ENCODE results near the gene SF1. TPM values are rescaled to one million over a fixed set of nuclear protein-coding genes. Genes with fewer than 3 reads are reported as not detected.

The SF1 gene
- total RNA-seq, 2 donors from 2014 or later: 316 to 397 TPM

DNA sequence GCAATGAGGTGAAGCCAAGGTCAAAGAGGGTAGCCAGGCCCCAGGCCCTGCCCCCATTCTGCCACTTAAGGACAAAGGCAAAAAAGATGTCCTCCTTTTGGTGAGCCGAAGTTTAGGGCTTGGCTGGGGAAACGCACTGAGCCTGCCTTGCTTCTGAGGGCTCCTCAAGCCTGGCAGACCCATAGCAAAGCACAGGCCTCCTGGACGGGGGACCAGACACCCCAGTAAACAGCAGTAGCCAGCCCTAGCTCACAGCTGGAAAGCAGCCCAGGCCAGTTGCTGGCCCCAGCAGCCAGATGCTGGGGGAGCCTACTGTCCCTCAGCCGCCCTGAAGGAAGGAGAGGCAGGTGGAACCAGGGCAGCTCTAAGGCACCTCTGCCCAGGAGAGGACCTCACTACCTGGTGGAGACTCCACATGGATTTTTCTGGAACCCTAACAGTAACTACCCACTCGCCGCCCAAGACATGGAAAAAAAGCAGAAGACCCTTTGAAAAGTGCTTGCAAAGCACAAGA is 14.8 kb downstream of the SF1 start:
- Mint-ChIP-seq H3K36me3 (ENCODE audit: low read depth) (peaks cover 71% of the 10 kb centered on the region), H3K27ac (peak overlapping the region; percentile 88), H3K4me3 (peak overlapping the region; percentile 61)

DNA sequence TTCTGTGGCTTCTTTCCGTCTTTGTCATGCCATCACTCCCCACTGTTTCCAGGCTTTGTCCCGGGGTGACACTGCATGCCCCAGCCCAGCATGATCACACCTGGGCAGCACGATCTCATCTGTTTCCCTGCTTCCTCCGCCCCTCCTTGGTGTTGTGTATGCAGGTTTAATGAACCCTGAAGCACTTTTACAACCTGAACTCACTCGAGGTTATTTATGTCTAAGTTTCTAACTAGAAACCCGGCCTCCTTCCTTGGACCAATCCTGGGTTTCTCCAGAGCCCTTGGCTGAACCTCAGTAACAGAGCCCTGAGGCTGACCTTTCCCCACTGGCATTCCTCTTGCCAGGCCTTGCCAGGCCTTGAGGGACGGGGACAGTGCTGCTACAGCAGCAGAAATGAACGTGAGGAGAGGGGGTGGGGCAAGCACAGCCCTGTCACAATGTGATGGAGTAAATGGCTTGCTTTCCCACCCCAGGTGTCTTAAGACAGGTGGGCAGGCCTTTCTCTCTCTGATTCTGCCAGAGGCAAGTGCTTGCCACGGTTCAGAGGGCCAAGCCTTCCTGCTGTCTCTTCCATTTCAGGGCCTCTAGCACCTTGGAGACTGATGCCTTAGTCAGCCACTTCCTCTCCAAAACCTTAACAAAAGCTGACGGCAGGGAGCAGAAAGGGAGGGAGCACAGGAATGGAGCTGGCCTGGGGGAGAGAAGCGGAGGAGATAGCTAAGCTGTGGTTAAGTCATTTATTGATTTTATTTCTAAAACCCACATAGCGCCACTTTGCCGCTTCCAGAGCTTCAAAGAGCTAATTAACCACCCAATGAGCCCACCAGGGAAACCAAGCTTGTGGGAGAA is 15.4 kb downstream of the SF1 start:
- ATAC-seq (replicated peaks): no peak
- H3K27me3 Mint-ChIP-seq: no peaks in the 10 kb centered on the region
- H3K4me3 Mint-ChIP-seq: peak overlapping the region; percentile 61
- H3K4me1 Mint-ChIP-seq: peaks cover 30% of the 10 kb centered on the region
- H3K36me3 Mint-ChIP-seq (ENCODE audit: low read depth): peaks cover 64% of the 10 kb centered on the region
- H3K27ac Mint-ChIP-seq: peak overlapping the region; percentile 37
- no peaks in the 10 kb centered on the region for H3K9me3 Mint-ChIP-seq

More for the DNA sequence above, 14.8 kb downstream of the SF1 start:
- no peaks in the 10 kb centered on the region for H3K9me3 Mint-ChIP-seq
- no peak for ATAC-seq (replicated peaks)
- H3K4me1 Mint-ChIP-seq: peaks cover 37% of the 10 kb centered on the region
- no peaks in the 10 kb centered on the region for H3K27me3 Mint-ChIP-seq

DNA sequence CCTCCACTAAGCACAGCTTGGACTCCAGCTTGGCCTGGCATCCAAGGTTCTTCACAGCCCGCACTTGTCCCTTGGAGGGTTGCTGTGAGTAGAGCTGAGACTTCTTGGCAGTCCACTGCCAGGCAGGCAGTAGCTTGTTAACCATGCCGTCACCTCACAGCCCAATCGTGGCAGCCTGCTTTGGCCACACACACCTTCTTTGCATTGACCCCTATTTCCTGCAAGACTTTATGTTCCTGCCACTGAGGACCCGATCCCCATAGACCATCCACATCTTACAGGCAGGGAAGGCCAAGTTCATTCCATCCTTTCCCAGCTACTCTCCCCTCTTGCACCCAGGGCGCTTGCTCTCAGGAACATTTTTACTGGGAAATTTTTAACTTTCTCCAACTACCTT is 16.1 kb downstream of the SF1 start:
- Mint-ChIP-seq H3K9me3 (no peaks in the 10 kb centered on the region), H3K27me3 (no peaks in the 10 kb centered on the region), H3K4me1 (peaks cover 27% of the 10 kb centered on the region), H3K27ac (peak overlapping the region; percentile 37), H3K4me3 (no peak overlapping the region), H3K36me3 (ENCODE audit: low read depth) (peaks cover 58% of the 10 kb centered on the region)
- no peak for ATAC-seq (replicated peaks)

DNA sequence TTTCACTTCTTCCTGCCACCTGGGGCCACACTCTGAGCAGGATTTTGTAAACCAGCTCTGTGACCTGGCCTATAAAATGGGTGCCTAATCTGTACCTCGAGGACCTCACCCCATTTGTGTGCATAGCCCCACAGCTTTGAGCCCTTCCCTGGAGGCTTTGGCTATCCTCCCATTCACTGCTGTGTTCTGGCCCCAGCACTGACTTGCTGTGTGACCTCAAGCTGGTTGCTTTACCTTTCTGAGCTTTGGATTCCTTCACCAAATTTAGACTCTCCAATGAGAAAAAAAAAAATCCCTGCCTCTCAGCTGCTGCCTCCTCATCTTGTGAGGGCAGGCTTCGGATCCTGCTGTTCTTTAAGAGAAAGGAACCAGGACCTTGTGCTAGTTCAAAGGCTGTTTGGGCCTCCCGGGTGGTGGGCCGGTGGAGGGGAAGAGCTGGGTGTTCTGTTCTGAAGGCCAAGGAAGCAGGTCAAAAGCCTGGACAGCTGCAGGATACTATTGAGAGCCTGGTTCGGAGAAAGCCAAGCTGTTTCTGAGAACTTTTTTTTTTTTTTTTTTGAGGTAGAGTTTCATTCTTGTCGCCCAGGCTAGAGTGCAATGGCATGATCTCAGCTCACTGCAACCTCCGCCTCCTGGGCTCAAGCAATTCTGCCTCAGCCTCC is 17.5 kb downstream of the SF1 start:
- Mint-ChIP-seq H3K4me3 (no peak overlapping the region), H3K27me3 (no peaks in the 10 kb centered on the region), H3K9me3 (no peaks in the 10 kb centered on the region), H3K36me3 (ENCODE audit: low read depth) (peaks cover 44% of the 10 kb centered on the region), H3K4me1 (peaks cover 23% of the 10 kb centered on the region), H3K27ac (peak overlapping the region; percentile 58)
- no peak for ATAC-seq (replicated peaks)

DNA sequence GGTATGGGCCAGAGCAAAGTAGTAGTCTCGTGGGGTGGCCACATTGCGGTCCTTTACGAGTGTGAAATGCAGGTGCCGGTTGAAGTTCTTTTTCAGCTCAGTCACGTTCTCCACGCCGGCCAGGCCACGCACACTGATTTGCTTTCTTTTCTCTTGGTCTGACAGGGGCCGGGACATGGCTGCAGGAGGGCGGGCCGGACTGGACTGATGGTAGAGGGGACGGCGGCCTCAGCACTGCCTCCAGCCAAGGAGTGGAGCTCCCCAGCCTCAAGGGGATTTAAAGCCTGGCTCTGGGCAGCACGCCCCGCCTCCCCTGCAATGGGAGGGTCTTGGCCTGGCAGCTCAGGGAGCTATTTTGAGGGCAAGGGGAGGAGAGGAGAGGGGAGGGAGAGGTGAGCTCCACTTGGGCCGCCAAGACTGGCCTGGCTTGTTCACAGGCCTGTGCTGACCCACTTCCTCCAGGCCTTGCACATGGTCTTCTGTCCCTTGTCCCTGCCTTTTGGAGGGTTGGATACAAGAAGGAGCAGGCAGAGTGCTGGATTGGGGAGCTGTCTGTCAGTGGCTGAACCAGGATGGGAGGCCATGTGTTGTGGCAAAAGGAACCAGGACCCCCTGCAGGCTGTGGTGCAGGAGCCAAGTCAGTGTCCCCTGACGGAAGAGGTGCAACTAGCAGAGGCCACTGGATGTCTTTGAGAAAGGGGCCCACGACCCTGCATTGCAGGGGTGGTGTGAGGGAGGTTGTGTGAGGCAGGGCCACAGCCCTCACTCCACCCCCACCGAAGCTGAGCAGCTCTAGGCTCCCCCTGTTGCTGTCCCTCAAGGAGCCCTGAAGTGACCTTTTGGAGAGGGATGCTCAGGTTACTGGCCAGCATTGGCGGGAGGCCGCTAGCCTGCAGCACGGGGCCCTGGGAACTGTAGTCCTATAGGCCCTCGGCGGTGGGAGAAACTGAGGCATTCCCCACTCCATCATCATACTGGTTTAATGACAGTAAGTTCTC is 18.3 kb downstream of the SF1 start, which contains the start of gene PYGM:
Gene PYGM, minus strand, starts transcription at position 253 of the 998 bp plus-strand sequence. Its CDS starts 76 bp downstream, at position 177.
- no peak for ATAC-seq (replicated peaks)

DNA sequence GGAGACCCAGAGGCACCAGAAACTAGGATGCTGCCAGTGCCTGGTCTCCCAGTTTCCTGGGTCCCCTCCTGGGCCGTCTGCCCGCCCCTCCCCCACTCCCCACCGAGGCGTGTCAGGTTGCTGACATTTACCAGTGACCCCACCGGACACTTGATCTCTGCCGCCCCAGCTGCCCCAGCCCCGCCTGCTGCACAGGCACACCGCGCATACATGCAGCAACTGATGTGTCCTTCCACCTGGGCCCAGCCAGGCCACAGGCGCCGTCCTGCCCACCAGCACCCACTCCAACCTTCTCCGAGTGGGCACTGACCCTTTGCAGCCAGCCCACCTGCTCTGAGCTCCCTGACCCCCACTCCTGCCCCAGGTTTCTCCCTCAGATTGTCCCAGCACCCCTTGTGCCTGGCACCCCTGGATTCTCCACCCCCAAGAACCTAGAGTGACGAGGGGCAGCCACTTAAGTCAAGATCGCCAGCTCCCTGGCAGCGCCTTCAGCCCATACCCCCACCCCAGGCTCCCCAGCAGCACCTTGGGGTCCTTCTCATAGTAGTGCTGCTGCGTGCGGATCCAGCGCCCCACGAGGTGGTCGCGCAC is 19.1 kb downstream of the SF1 start:
- Mint-ChIP-seq H3K27ac (peak overlapping the region; percentile 58), H3K36me3 (ENCODE audit: low read depth) (peaks cover 28% of the 10 kb centered on the region), H3K27me3 (no peaks in the 10 kb centered on the region), H3K9me3 (no peaks in the 10 kb centered on the region), H3K4me3 (no peak overlapping the region), H3K4me1 (peaks cover 11% of the 10 kb centered on the region)
- no peak for ATAC-seq (replicated peaks)

More for the DNA sequence above, 18.3 kb downstream of the SF1 start, which contains the start of gene PYGM:
- Mint-ChIP-seq H3K27ac (peak within 1 kb of the TSS; percentile 58), H3K9me3 (no peaks in the 10 kb centered on the region), H3K36me3 (ENCODE audit: low read depth) (peaks cover 36% of the 10 kb centered on the region), H3K4me1 (peaks cover 19% of the 10 kb centered on the region), H3K27me3 (no peaks in the 10 kb centered on the region), H3K4me3 (no peak within 1 kb of the TSS)

DNA sequence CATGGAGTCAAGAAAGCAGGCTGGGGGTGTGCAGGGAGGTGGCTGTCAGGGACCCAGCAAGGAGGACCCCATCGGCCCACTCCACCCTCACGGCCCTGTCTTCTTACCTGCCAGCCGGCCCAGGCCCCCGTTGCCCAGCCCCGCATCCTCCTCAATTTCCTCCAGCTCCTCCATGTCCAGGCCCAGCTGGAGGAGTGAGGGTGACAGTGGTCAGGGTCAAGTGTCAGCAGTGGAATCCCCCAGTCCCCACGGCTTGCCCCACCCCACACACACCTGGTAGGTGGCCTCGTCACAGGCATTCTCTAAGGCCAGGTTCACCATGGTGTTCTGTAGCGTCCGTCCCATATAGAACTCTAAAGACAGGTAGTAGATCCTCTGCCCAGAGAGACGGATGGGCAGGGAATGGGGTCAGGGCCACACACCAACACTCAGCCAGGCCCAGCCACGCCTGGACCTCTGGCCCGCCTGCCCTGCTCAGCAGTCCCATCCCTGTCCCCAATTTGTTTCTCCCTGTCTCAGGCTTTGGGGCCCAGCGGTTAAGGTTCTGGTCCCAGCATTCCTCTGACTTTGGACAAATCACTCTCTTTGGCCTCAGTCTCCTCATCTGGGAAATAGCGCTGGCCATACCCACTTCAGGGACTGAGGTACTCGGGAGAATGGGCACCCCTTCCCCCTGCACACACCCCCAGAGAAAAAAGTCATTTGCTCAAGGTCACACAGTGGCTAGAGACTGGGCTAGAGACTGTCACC is 19.8 kb downstream of the SF1 start:
- H3K27ac Mint-ChIP-seq: no peak overlapping the region
- H3K4me3 Mint-ChIP-seq: no peak overlapping the region
- peaks cover 20% of the 10 kb centered on the region for H3K36me3 Mint-ChIP-seq (ENCODE audit: low read depth)
- peaks cover 7% of the 10 kb centered on the region for H3K4me1 Mint-ChIP-seq
- no peaks in the 10 kb centered on the region for H3K9me3 Mint-ChIP-seq
- no peaks in the 10 kb centered on the region for H3K27me3 Mint-ChIP-seq
- ATAC-seq (replicated peaks): no peak

DNA sequence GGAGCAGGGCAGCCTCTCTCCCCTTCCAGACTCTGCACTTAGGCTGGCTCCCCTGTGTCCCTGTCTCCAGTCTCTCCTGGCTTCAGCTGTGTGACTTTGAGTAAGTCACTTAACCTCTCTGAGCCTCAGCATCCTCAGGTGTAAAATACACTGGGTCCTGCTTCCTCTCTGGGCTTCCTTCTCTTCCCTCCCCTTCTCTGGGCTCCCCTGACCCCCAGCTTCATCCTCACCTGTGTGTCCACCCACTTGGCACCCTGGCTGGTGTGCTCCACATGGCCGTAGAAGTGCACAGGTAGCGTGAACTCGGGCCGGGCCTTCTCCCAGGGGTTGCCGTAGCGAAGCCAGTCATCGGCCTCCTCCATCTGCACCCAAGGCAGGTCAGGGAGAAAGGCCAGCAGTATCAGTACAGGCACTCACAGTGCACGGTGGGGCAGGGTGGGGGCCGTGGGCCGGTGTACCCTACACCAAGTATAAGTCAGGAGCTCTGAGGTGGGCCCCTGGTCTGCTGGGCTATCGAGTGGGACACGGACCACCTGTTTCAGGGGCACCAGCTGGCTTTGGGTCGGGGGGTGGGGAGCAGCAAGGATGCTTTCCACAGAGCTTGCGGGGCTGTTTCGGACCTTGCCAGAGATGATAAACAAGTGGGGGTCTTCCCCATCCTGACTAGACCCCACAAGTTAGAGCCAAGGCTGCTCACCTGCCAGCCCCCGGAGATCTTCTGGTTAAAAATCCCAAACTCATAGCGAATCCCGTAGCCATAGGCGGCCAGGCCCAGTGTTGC is 20.6 kb downstream of the SF1 start:
- Mint-ChIP-seq H3K27ac (peak overlapping the region; percentile 40), H3K9me3 (no peaks in the 10 kb centered on the region), H3K36me3 (ENCODE audit: low read depth) (peaks cover 13% of the 10 kb centered on the region), H3K27me3 (no peaks in the 10 kb centered on the region), H3K4me1 (peaks cover 3% of the 10 kb centered on the region), H3K4me3 (no peak overlapping the region)
- ATAC-seq (replicated peaks): no peak

DNA sequence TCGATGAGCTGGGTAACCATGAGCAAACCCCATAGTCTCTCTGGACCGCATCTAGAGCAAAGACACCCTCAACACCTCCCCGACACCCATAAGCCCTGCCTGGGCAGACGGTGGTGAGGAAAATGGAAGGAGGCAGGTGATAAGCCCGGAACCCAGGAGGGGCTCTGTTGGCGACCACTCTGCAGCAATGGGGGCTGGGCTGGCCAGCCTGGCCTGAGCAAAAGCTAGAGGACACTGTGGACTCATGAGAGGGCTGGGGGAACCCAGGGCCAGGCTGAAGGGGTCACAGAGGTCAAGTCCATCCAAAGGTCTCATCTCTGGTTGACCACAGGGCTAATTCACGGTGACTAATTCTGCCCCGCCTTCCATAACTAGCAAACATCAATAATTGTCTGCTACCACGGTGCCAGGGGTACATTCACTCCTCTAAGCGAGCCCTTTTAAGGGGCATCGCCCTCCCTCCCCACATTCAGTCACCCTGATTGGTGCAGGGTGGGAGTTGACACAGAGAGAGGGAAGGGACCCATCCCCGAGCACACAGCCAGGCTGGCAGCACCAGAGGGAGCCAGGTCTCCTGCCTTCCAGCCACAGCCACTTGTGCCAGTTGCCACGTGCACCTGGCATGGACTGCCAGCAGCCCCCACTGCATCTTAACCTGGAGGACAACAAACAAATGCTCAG is 22.5 kb downstream of the SF1 start:
- Mint-ChIP-seq H3K36me3 (ENCODE audit: low read depth) (no peaks in the 10 kb centered on the region), H3K4me1 (peaks cover 2% of the 10 kb centered on the region)

DNA sequence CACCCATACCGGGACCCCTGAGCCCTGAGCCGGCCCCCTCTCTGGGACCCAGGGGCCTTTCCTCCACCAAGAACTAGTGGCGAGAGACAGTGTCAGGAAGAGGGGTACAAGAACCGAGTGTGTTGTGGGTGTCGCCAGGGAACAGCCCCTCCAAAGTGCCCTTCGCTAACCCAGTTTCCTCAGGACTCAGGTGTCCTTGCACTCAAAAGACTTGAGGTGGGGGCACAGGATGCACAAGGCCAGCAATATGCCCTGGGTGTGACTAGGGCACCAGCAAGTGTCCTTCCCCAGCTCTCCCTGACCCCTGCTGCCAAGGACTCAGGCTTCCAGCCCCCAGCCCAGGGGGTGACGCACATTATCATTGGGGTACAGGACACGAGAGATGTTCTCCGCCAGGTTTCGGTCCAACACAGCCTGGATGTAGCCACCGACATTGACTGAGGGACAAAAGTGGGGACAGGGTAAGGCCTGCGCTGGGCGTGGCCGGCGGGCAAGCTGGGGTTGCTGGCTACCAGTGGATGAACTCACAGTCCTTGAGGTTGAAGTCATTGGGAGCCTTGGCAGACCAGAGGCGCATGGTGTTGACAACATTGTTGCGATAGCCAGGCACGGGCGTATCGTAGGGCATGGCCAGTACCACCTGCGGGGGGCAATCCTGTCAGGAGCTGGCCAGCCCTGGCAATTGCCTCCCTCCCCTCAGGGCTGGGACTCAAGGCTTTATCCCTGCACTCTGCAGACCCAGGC is 23.3 kb downstream of the SF1 start:
- no peak for ATAC-seq (replicated peaks)
- Mint-ChIP-seq H3K4me3 (no peak overlapping the region), H3K9me3 (no peaks in the 10 kb centered on the region), H3K36me3 (ENCODE audit: low read depth) (no peaks in the 10 kb centered on the region), H3K4me1 (peaks cover 4% of the 10 kb centered on the region), H3K27ac (no peak overlapping the region), H3K27me3 (no peaks in the 10 kb centered on the region)

More for the DNA sequence above, 22.5 kb downstream of the SF1 start:
- Mint-ChIP-seq H3K9me3 (no peaks in the 10 kb centered on the region), H3K27me3 (no peaks in the 10 kb centered on the region), H3K27ac (no peak overlapping the region), H3K4me3 (no peak overlapping the region)
- no peak for ATAC-seq (replicated peaks)

DNA sequence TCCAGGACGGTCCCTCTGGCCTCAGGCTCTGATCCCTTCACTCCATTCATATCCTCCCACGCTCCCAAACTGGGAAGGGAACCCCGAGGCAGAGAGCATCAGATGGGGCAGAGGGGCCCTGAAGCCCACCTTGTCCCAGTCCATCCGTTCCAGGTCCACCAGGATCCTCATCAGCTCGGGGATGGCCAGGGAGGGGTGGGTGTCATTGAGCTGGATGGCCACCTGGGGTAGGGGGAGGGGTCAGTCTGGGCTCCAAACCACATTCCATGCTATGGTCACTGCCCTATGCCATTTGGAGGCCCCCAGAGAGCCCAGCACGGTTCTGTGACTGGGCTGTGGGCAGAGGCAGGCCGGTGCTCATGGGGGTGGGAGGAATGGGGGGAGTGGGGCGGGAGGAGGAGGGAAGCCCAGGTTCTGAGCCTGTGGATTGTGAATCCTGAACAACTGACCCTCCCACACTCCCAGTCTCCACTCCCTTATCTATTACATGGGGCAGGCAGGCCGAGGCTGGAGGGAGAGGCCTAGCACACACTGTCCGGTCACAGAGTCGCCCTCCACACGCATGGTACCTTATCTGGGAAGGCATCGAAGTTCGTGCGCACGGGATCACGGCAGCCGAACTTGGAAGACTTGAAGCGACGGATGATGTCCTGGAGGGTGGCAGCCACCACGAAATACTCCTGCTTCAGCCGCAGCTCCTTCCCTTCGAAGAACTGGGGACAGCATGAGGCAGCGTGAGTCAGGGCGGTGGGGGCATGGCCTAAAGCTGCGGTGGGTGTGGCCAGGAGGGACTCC is 24.0 kb downstream of the SF1 start:
- no peak overlapping the region for H3K4me3 Mint-ChIP-seq
- no peak for ATAC-seq (replicated peaks)
- no peaks in the 10 kb centered on the region for H3K27me3 Mint-ChIP-seq
- no peak overlapping the region for H3K27ac Mint-ChIP-seq
- no peaks in the 10 kb centered on the region for H3K36me3 Mint-ChIP-seq (ENCODE audit: low read depth)
- peaks cover 4% of the 10 kb centered on the region for H3K4me1 Mint-ChIP-seq
- H3K9me3 Mint-ChIP-seq: no peaks in the 10 kb centered on the region

Data from activated T-helper 17 cell treated with anti-CD3 and anti-CD28 coated beads, Interleukin-2, amount 50 U/mL, for 72 hours (primary cell).